Lower lobe of right lung (tissue), 2 donors: Measurements from ENCODE around the gene SLC34A1. TPM values are rescaled to one million over a fixed set of nuclear protein-coding genes. Genes with fewer than 3 reads are reported as not detected.

Source experiments
- ATAC-seq, 2 donors: fragments of 200-7000 bp; cut with Tn5 transposase; one replicate each; pipeline ENCODE4 v1.9.1; 2020 to 2022; ENCODE audit warnings: mild to moderate bottlenecking in 2 of 2, moderate library complexity in 2 of 2
- DNase-seq: peaks from one replicate; pipeline ENCODE4 v3.0.0-alpha.2; 2020
- H3K27ac ChIP-seq: fragments of 200-600 bp; one replicate; pipeline ENCODE4 v1.8.0; 2022
- H3K27me3 ChIP-seq: fragments of 200-600 bp; one replicate; pipeline ENCODE4 v1.8.0; 2022; ENCODE audit warnings: low read depth
- H3K36me3 ChIP-seq: fragments of 200-600 bp; one replicate; pipeline ENCODE4 v1.8.0; 2022; ENCODE audit warnings: mild to moderate bottlenecking
- H3K4me1 ChIP-seq: fragments of 200-600 bp; one replicate; pipeline ENCODE4 v1.8.0; 2022
- H3K4me3 ChIP-seq: fragments of 200-600 bp; one replicate; pipeline ENCODE4 v1.8.0; 2022; ENCODE audit warnings: mild to moderate bottlenecking
- H3K9me3 ChIP-seq: fragments of 200-600 bp; one replicate; pipeline ENCODE4 v1.8.0; 2022
- intact Hi-C: fragments of 100-400 bp; cut with DNase I; formaldehyde crosslinking; loops from one replicate; pipeline ENCODE4 v1.11.0; 2022
- total RNA-seq: library from RNA; stranded (reverse); fragmentation: NEBNext Ultra II Directional; extraction: Animal tissue kit (Norgen Biotek cat#: 25700); gene quantifications from one replicate; pipeline ENCODE4 v1.2.1, GENCODE V29; 2021
- TF ChIP-seq, protein P1 (sequence below): fragments of 200-600 bp; IDR thresholded peaks from one replicate; pipeline ENCODE4 v1.8.0; 2022; ENCODE audit warnings: antibody characterized with exemption, mild to moderate bottlenecking
- donor health status: DM: no; HTN: yes; CAD: no; lungs with severe emphysema.

Gene SLC34A1
- total RNA-seq, 1 donor from 2014 or later = not detected

- peaks cover 62% of the 10 kb centered on the region for H3K4me1 ChIP-seq
- intact Hi-C loops = no loop called here
- DNase-seq (no peak), ATAC-seq (no peak)
- peaks cover 10% of the 10 kb centered on the region for H3K36me3 ChIP-seq
- H3K9me3 ChIP-seq = no peaks in the 10 kb centered on the region
- TF ChIP-seq, protein P1, sequence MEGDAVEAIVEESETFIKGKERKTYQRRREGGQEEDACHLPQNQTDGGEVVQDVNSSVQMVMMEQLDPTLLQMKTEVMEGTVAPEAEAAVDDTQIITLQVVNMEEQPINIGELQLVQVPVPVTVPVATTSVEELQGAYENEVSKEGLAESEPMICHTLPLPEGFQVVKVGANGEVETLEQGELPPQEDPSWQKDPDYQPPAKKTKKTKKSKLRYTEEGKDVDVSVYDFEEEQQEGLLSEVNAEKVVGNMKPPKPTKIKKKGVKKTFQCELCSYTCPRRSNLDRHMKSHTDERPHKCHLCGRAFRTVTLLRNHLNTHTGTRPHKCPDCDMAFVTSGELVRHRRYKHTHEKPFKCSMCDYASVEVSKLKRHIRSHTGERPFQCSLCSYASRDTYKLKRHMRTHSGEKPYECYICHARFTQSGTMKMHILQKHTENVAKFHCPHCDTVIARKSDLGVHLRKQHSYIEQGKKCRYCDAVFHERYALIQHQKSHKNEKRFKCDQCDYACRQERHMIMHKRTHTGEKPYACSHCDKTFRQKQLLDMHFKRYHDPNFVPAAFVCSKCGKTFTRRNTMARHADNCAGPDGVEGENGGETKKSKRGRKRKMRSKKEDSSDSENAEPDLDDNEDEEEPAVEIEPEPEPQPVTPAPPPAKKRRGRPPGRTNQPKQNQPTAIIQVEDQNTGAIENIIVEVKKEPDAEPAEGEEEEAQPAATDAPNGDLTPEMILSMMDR = no peak
- H3K27me3 ChIP-seq = no peaks in the 10 kb centered on the region
- no peak overlapping the region for H3K27ac ChIP-seq
- peak overlapping the region; percentile 63 for H3K4me3 ChIP-seq
Measured at GRCh38 chr5:177367981-177368868, 16.0 kb upstream of the SLC34A1 start.

DNA sequence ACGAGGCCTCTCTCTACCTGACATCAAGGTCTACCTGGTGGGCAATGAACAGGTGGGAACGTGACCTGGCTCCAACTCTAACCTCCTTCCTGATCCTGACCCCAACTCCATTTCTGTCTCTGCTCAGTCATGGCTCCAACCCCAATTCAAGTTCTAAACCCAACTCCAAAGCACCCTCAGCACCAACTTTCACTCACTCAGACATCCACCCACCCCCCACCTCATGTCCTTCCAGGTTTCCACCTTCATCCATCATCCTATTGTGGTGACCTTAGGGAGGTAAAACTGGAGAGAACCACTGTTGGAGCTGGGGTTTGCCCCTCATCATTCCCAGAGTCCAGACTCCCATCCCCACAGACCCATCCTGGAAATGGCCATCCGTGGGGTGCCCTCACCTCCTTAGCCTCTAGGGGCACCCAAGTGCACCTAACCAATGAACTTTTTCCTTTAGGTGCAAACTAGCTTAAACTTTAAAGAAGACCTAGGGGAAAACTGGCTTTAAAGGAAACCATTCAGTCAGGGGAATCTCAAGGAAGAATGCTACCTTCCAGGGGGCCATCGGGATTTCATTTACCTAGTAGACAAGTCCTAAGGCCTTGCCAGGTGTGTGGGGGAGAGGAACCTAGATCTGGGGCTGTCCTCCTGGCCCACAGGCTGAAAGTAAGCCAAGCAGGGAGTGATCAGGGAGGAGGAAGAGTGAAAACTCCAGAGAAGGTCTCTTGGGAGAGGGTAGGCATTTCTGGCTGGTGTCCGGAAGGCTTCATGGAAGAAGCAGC, 15.2 kb upstream of the SLC34A1 start:
- intact Hi-C loops = no loop called here
- peaks cover 10% of the 10 kb centered on the region for H3K36me3 ChIP-seq
- peaks cover 54% of the 10 kb centered on the region for H3K4me1 ChIP-seq
- H3K27me3 ChIP-seq = no peaks in the 10 kb centered on the region
- TF ChIP-seq, protein P1 = peak; percentile 53
- no peak for ATAC-seq
- DNase-seq = no peak
- no peak overlapping the region for H3K4me3 ChIP-seq
- no peaks in the 10 kb centered on the region for H3K9me3 ChIP-seq
- no peak overlapping the region for H3K27ac ChIP-seq

GRCh38 chr5:177369645-177370440, 14.4 kb upstream of the SLC34A1 start:
- Histone ChIP-seq H3K4me3 (no peak overlapping the region), H3K27ac (no peak overlapping the region), H3K36me3 (peaks cover 10% of the 10 kb centered on the region), H3K27me3 (no peaks in the 10 kb centered on the region), H3K4me1 (peaks cover 46% of the 10 kb centered on the region), H3K9me3 (no peaks in the 10 kb centered on the region)
- no peak for ATAC-seq
- DNase-seq = no peak
- TF ChIP-seq, protein P1 = no peak
- intact Hi-C loops = no loop called here

DNA sequence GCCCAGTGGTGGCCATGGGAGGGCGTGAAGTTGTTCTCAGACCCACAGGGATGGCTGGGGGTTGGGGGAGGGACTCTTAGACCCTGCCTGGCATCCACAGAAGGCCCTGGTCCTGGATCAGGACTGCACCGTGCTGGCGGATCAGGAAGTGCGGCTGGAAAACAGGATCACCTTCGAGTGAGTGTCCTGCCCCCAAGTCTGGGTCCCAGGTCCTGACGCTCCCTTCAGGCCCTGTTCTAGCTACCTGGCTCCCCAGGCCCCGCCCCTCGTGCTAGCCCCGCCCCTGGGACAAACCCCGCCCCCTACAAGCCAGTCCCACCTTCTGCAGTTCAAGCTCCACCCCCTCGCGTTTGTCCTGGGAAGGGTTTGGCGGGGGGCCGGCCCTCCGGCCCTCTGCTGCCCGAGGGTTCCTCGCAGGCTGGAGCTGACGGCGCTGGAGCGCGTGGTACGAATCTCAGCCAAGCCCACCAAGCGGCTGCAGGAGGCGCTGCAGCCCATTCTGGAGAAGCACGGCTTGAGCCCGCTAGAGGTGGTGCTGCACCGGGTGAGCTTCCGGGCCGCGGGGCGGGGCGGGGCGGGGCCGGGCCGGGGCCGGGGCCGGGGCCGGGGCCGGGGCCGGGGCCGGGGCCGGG, 13.6 kb upstream of the SLC34A1 start:
- peak overlapping the region; percentile 48 for H3K4me3 ChIP-seq
- peak overlapping the region; percentile 72 for H3K27ac ChIP-seq
- DNase-seq (peak; percentile 87), ATAC-seq (peak; percentile 82 to 87)
- TF ChIP-seq, protein P1 = peak; percentile 43
- H3K36me3 ChIP-seq = peaks cover 10% of the 10 kb centered on the region
- H3K9me3 ChIP-seq = no peaks in the 10 kb centered on the region
- H3K4me1 ChIP-seq = peaks cover 46% of the 10 kb centered on the region
- H3K27me3 ChIP-seq = no peaks in the 10 kb centered on the region
- intact Hi-C loops = no loop called here
